A673 (cell line): Measurements from ENCODE around the gene MYO1E.

ENCODE experiments used
- EZH2 ChIP-seq: fragments of 200-600 bp; sonication (generic); IDR thresholded peaks from 2 replicates; pipeline ENCODE4 v1.6.1; 2017; ENCODE audit warnings: borderline replicate concordance, low read depth, mild to moderate bottlenecking, mixed read lengths, antibody characterized with exemption, low read length; ENCODE audit not compliant: poor library complexity, severe bottlenecking
- TF ChIP-seq, protein P1 (sequence below): fragments of 300-800, 200-600 bp; sonication (generic); conservative IDR thresholded peaks from 2 replicates; pipeline ENCODE4 v1.5.1; 2017; ENCODE audit warnings: low read depth, mild to moderate bottlenecking, antibody characterized with exemption, low read length, moderate library complexity, mixed read lengths

GRCh38 chr15:59250249-59250648 is 122.4 kb downstream of the MYO1E start:
- TF ChIP-seq, protein P1, sequence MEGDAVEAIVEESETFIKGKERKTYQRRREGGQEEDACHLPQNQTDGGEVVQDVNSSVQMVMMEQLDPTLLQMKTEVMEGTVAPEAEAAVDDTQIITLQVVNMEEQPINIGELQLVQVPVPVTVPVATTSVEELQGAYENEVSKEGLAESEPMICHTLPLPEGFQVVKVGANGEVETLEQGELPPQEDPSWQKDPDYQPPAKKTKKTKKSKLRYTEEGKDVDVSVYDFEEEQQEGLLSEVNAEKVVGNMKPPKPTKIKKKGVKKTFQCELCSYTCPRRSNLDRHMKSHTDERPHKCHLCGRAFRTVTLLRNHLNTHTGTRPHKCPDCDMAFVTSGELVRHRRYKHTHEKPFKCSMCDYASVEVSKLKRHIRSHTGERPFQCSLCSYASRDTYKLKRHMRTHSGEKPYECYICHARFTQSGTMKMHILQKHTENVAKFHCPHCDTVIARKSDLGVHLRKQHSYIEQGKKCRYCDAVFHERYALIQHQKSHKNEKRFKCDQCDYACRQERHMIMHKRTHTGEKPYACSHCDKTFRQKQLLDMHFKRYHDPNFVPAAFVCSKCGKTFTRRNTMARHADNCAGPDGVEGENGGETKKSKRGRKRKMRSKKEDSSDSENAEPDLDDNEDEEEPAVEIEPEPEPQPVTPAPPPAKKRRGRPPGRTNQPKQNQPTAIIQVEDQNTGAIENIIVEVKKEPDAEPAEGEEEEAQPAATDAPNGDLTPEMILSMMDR = no peak
- TF ChIP-seq EZH2 = no peak
